ENCODE results near the gene CTNNA1. TPM values are rescaled to one million over a fixed set of nuclear protein-coding genes. Genes with fewer than 3 reads are reported as not detected.

The CTNNA1 gene
- total RNA-seq, 1 donor from 2014 or later: 359 TPM

GRCh38 chr5:138981586-138981985 lies 228.4 kb downstream of the CTNNA1 start:
- Mint-ChIP-seq H3K4me1 (ENCODE audit: low read depth, unreplicated experiment) (peaks cover 67% of the 10 kb centered on the region), H3K9me3 (ENCODE audit: unreplicated experiment) (peaks cover 2% of the 10 kb centered on the region), H3K4me3 (ENCODE audit: unreplicated experiment) (no peak overlapping the region), H3K36me3 (ENCODE audit: low read depth, unreplicated experiment) (peaks cover 12% of the 10 kb centered on the region), H3K27ac (ENCODE audit: unreplicated experiment) (no peak overlapping the region), H3K27me3 (ENCODE audit: low read depth, unreplicated experiment) (no peaks in the 10 kb centered on the region)
- Histone ChIP-seq H3K79me2 (ENCODE audit: insufficient read depth, low read length) (no peaks in the 10 kb centered on the region), H3K9ac (ENCODE audit: low read length) (no peak overlapping the region), H3K4me2 (ENCODE audit: low read length) (peak overlapping the region; percentile 45), H3K9me3 (ENCODE audit: insufficient read depth, low read depth, low read length) (no peaks in the 10 kb centered on the region), H3K27ac (ENCODE audit: low read depth, low read length) (peak overlapping the region; percentile 2), H3K4me3 (ENCODE audit: insufficient read depth, low read depth, low read length) (no peak overlapping the region), H4K20me1 (ENCODE audit: insufficient read depth, low read length) (no peaks in the 10 kb centered on the region), H3K27me3 (ENCODE audit: insufficient read depth, low read length) (no peaks in the 10 kb centered on the region), H3K4me1 (ENCODE audit: insufficient read depth, low read length) (peaks cover 38% of the 10 kb centered on the region), H2AFZ (ENCODE audit: low read depth, low read length) (no peak overlapping the region), H3K36me3 (ENCODE audit: insufficient read depth, low read length) (no peaks in the 10 kb centered on the region)
- TF ChIP-seq CTCF (IDR thresholded peaks at IDR 0.05; ENCODE audit: insufficient read depth, low read depth, low read length): no peak
- TF ChIP-seq EZH2 (IDR thresholded peaks at IDR 0.05; ENCODE audit: insufficient read depth, low read length): no peak
- no peak for FAIRE-seq
- DNase-seq (ENCODE audit: low read depth): peak; percentile 49

GRCh38 chr5:138983984-138984383 lies 230.8 kb downstream of the CTNNA1 start:
- H3K4me3 Mint-ChIP-seq (ENCODE audit: unreplicated experiment): no peak overlapping the region
- Histone ChIP-seq H3K27ac (ENCODE audit: low read depth, low read length) (no peak overlapping the region), H3K79me2 (ENCODE audit: insufficient read depth, low read length) (no peaks in the 10 kb centered on the region), H3K9me3 (ENCODE audit: insufficient read depth, low read depth, low read length) (no peaks in the 10 kb centered on the region), H2AFZ (ENCODE audit: low read depth, low read length) (no peak overlapping the region), H3K4me2 (ENCODE audit: low read length) (no peak overlapping the region), H3K27me3 (ENCODE audit: insufficient read depth, low read length) (no peaks in the 10 kb centered on the region), H4K20me1 (ENCODE audit: insufficient read depth, low read length) (no peaks in the 10 kb centered on the region), H3K4me3 (ENCODE audit: insufficient read depth, low read depth, low read length) (no peak overlapping the region), H3K9ac (ENCODE audit: low read length) (no peak overlapping the region), H3K4me1 (ENCODE audit: insufficient read depth, low read length) (peaks cover 27% of the 10 kb centered on the region), H3K36me3 (ENCODE audit: insufficient read depth, low read length) (no peaks in the 10 kb centered on the region)
- H3K4me1 Mint-ChIP-seq (ENCODE audit: low read depth, unreplicated experiment): peaks cover 46% of the 10 kb centered on the region
- peaks cover 2% of the 10 kb centered on the region for H3K9me3 Mint-ChIP-seq (ENCODE audit: unreplicated experiment)
- H3K27ac Mint-ChIP-seq (ENCODE audit: unreplicated experiment): no peak overlapping the region
- H3K36me3 Mint-ChIP-seq (ENCODE audit: low read depth, unreplicated experiment): peaks cover 12% of the 10 kb centered on the region
- DNase-seq (ENCODE audit: low read depth): no peak
- FAIRE-seq: no peak
- no peaks in the 10 kb centered on the region for H3K27me3 Mint-ChIP-seq (ENCODE audit: low read depth, unreplicated experiment)
- TF ChIP-seq EZH2 (IDR thresholded peaks at IDR 0.05; ENCODE audit: insufficient read depth, low read length): no peak
- no peak for TF ChIP-seq CTCF (IDR thresholded peaks at IDR 0.05; ENCODE audit: insufficient read depth, low read depth, low read length)

Other genes with a start within 250 kb of the CTNNA1 start
- gene ETF1, start 210.2 kb upstream of the CTNNA1 start, total RNA-seq: 139 and 153 TPM in 2 replicates
- 266 and 271 TPM in 2 replicates for gene HSPA9, start 178.0 kb upstream of the CTNNA1 start, total RNA-seq
- gene LRRTM2, start 121.9 kb downstream of the CTNNA1 start, total RNA-seq: 0.54 and 0.70 TPM in 2 replicates

Data from astrocyte (in vitro differentiated cells and primary cell).